HEK293 (cell line): ENCODE measurements around the gene PFDN1.
A peak's percentile ranks its signal among the peaks of the same experiment; 100 is the strongest.

ENCODE experiments used
- ELK4 ChIP-seq: IDR thresholded peaks from 2 replicates; pipeline ENCODE4 v1.6.1; 2011; ENCODE audit warnings: mild to moderate bottlenecking, low read depth, low read length, borderline replicate concordance
- GFI1B ChIP-seq: fragments of 450-650 bp; formaldehyde crosslinking; IDR thresholded peaks from 2 replicates; pipeline ENCODE4 v1.5.1; 2016; ENCODE audit warnings: missing biosample characterization, missing genetic modification characterization
- GLI2 ChIP-seq: fragments of 450-650 bp; formaldehyde crosslinking; IDR thresholded peaks from 2 replicates; pipeline ENCODE4; 2017; ENCODE audit warnings: missing biosample characterization, missing genetic modification characterization, low read depth, borderline replicate concordance
- HOXC10 ChIP-seq: sonication (generic); formaldehyde crosslinking; IDR thresholded peaks from 2 replicates; pipeline ENCODE4 v1.8.1; 2023; ENCODE audit warnings: mild to moderate bottlenecking, missing genetic modification reagents
- OSR2 ChIP-seq: fragments of 450-650 bp; formaldehyde crosslinking; IDR thresholded peaks from 2 replicates; pipeline ENCODE4 v1.5.1; 2016; ENCODE audit warnings: missing biosample characterization, missing genetic modification characterization
- SCRT1 ChIP-seq: fragments of 450-650 bp; formaldehyde crosslinking; IDR thresholded peaks from 2 replicates; pipeline ENCODE4 v1.5.1; 2016; ENCODE audit warnings: missing biosample characterization, missing genetic modification characterization, borderline replicate concordance
- TSHZ1 ChIP-seq: fragments of 450-650 bp; formaldehyde crosslinking; IDR thresholded peaks from 2 replicates; pipeline ENCODE4 v1.5.1; 2016; ENCODE audit warnings: missing biosample characterization, missing genetic modification characterization, borderline replicate concordance
- ZBTB10 ChIP-seq: fragments of 450-650 bp; formaldehyde crosslinking; IDR thresholded peaks from 2 replicates; pipeline ENCODE4 v1.5.1; 2016; ENCODE audit warnings: missing biosample characterization, missing genetic modification characterization
- ZBTB11 ChIP-seq: fragments of 450-650 bp; formaldehyde crosslinking; conservative IDR thresholded peaks from 2 replicates; pipeline ENCODE4 v1.5.1; 2016; ENCODE audit warnings: low read depth, missing biosample characterization, missing genetic modification characterization
- ZBTB21 ChIP-seq: fragments of 450-650 bp; formaldehyde crosslinking; IDR thresholded peaks from 2 replicates; pipeline ENCODE4 v1.5.1; 2017; ENCODE audit warnings: missing biosample characterization, missing genetic modification characterization
- ZNF248 ChIP-seq: fragments of 450-650 bp; formaldehyde crosslinking; IDR thresholded peaks from 2 replicates; pipeline ENCODE4 v1.5.1; 2017; ENCODE audit warnings: missing biosample characterization, missing genetic modification characterization
- ZNF311 ChIP-seq: fragments of 450-650 bp; formaldehyde crosslinking; IDR thresholded peaks from 2 replicates; pipeline ENCODE4 v1.5.1; 2017; ENCODE audit warnings: missing biosample characterization, missing genetic modification characterization, borderline replicate concordance
- ZNF324 ChIP-seq: fragments of 450-650 bp; formaldehyde crosslinking; IDR thresholded peaks from 2 replicates; pipeline ENCODE4 v1.5.1; 2016; ENCODE audit warnings: missing biosample characterization, missing genetic modification characterization
- ZNF433 ChIP-seq: fragments of 450-650 bp; formaldehyde crosslinking; IDR thresholded peaks from 2 replicates; pipeline ENCODE4 v1.5.1; 2016; ENCODE audit warnings: missing biosample characterization, missing genetic modification characterization, low read depth
- ZNF544 ChIP-seq: fragments of 450-650 bp; formaldehyde crosslinking; IDR thresholded peaks from 2 replicates; pipeline ENCODE4 v1.5.0; 2017; ENCODE audit warnings: missing biosample characterization, missing genetic modification characterization
- ZNF561 ChIP-seq: fragments of 450-650 bp; IDR thresholded peaks from 2 replicates; pipeline ENCODE4 v1.5.1; 2018; ENCODE audit warnings: missing biosample characterization, missing genetic modification characterization, borderline replicate concordance
- ZNF654 ChIP-seq: fragments of 450-650 bp; formaldehyde crosslinking; IDR thresholded peaks from 2 replicates; pipeline ENCODE4 v1.5.1; 2016; ENCODE audit warnings: low read depth, missing biosample characterization, missing genetic modification characterization
- ZNF777 ChIP-seq: fragments of 450-650 bp; formaldehyde crosslinking; IDR thresholded peaks from 2 replicates; pipeline ENCODE4 v1.5.1; 2017; ENCODE audit warnings: missing biosample characterization, missing genetic modification characterization, borderline replicate concordance
- ZSCAN23 ChIP-seq: fragments of 450-650 bp; formaldehyde crosslinking; IDR thresholded peaks from 2 replicates; pipeline ENCODE4 v1.5.1; 2016; ENCODE audit warnings: missing biosample characterization, missing genetic modification characterization
- ZXDB ChIP-seq: fragments of 450-650 bp; formaldehyde crosslinking; IDR thresholded peaks from 2 replicates; pipeline ENCODE4 v1.5.1; 2016; ENCODE audit warnings: missing biosample characterization, missing genetic modification characterization

The PFDN1 gene

GRCh38 chr5:140298183-140298601 lies 4.7 kb downstream of the PFDN1 start (continued):
- TF ChIP-seq SCRT1 (tag by site-specific recombination) (no peak), ZBTB11 (tag by site-specific recombination) (no peak), ZNF248 (tag by site-specific recombination) (no peak), ZBTB10 (tag by site-specific recombination) (no peak), ZNF561 (tag by site-specific recombination) (no peak), ELK4 (no peak), ZSCAN23 (tag by site-specific recombination) (no peak; the same call in 1 of the 2 replicates), GLI2 (no peak), ZNF544 (tag by site-specific recombination) (no peak), ZNF311 (no peak), GFI1B (tag by site-specific recombination) (peak; percentile 67), ZNF654 (tag by site-specific recombination) (no peak), ZBTB21 (tag by site-specific recombination) (peak; percentile 63; the same call in 1 of the 2 replicates), ZNF777 (tag by site-specific recombination) (no peak), OSR2 (tag by site-specific recombination) (peak; percentile 28; the same call in 1 of the 2 replicates), HOXC10 (CRISPR knock-in tag) (no peak), ZXDB (tag by site-specific recombination) (peak; percentile 43; the same call in 1 of the 2 replicates), ZNF433 (tag by site-specific recombination) (no peak), TSHZ1 (tag by site-specific recombination) (peak; percentile 77), ZNF324 (tag by site-specific recombination) (0 out of 2 replicates have a peak, but pooled peaks have one; percentile 33)
